22Rv1 (cell line): ENCODE results near the gene PTPRR.

Experiments used
- ZFX ChIP-seq: fragments of 450-650 bp; IDR thresholded peaks from 2 replicates; pipeline ENCODE4 v1.6.1; 2017; ENCODE audit warnings: antibody characterized with exemption, borderline replicate concordance
- TF ChIP-seq, protein P1 (sequence below): fragments of 450-650 bp; IDR thresholded peaks from 2 replicates; pipeline ENCODE4 v1.5.1; 2017; ENCODE audit warnings: mild to moderate bottlenecking

DNA sequence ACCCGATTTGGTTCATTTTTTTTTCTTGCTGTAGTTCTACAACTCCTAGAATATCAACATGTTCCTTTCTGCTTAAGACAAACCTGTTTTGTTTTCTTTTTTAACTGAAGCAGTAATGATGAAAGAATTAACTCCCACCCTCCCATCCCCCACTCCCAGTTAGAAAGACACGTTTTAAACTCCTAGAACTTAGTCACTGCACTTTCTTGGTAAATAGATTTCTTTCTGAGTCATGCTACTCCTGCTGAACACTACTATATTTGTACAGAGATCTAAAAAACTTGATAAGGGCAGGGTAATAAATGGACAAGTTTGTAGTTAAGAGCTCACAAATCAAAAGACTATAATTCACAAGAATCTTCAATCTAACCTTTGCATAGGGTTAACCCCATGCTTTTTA, 164.4 kb downstream of the PTPRR start:
- TF ChIP-seq, protein P1, sequence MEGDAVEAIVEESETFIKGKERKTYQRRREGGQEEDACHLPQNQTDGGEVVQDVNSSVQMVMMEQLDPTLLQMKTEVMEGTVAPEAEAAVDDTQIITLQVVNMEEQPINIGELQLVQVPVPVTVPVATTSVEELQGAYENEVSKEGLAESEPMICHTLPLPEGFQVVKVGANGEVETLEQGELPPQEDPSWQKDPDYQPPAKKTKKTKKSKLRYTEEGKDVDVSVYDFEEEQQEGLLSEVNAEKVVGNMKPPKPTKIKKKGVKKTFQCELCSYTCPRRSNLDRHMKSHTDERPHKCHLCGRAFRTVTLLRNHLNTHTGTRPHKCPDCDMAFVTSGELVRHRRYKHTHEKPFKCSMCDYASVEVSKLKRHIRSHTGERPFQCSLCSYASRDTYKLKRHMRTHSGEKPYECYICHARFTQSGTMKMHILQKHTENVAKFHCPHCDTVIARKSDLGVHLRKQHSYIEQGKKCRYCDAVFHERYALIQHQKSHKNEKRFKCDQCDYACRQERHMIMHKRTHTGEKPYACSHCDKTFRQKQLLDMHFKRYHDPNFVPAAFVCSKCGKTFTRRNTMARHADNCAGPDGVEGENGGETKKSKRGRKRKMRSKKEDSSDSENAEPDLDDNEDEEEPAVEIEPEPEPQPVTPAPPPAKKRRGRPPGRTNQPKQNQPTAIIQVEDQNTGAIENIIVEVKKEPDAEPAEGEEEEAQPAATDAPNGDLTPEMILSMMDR = no peak
- no peak for TF ChIP-seq ZFX
